NCI-H2196 (cell line): ENCODE results near the gene PDE1A.

ENCODE experiments used
- DNase-seq: peaks from one replicate; lab custom pipeline; 2025; ENCODE audit not compliant: unreplicated experiment; lab: John Stamatoyannopoulos, UW

Gene PDE1A

GRCh38 chr2:182220335-182220734 lies 206.5 kb downstream of the PDE1A start:
- no peak for DNase-seq

- no peak for DNase-seq
These were observed 216.2 kb downstream of the PDE1A start for GRCh38 chr2:182210669-182211068.

- no peak for DNase-seq
These were observed 218.4 kb downstream of the PDE1A start for GRCh38 chr2:182208421-182208820.

GRCh38 chr2:182207049-182207746 lies 219.6 kb downstream of the PDE1A start:
- no peak for DNase-seq

GRCh38 chr2:182197529-182197928 lies 229.3 kb downstream of the PDE1A start:
- no peak for DNase-seq

GRCh38 chr2:182193291-182193690 lies 233.5 kb downstream of the PDE1A start:
- no peak for DNase-seq

- no peak for DNase-seq
These were observed 235.8 kb downstream of the PDE1A start for GRCh38 chr2:182191061-182191460.

- DNase-seq: no peak
These were observed 239.7 kb downstream of the PDE1A start for GRCh38 chr2:182187130-182187529.

GRCh38 chr2:182186132-182186735 lies 240.6 kb downstream of the PDE1A start:
- DNase-seq: peak; percentile 75

- no peak for DNase-seq
These were observed 244.4 kb downstream of the PDE1A start for GRCh38 chr2:182182436-182182835.

GRCh38 chr2:182181381-182181780 lies 245.5 kb downstream of the PDE1A start:
- DNase-seq: no peak

GRCh38 chr2:182179176-182179575 lies 247.7 kb downstream of the PDE1A start:
- DNase-seq: no peak

- no peak for DNase-seq
These were observed 252.8 kb downstream of the PDE1A start for GRCh38 chr2:182173944-182174622.

- DNase-seq: no peak
These were observed 256.5 kb downstream of the PDE1A start for GRCh38 chr2:182170341-182170740.

- DNase-seq: no peak
These were observed 259.0 kb downstream of the PDE1A start for GRCh38 chr2:182167882-182168281.

GRCh38 chr2:182166841-182167240 lies 260.0 kb downstream of the PDE1A start:
- no peak for DNase-seq

GRCh38 chr2:182166406-182166805 lies 260.4 kb downstream of the PDE1A start:
- DNase-seq: no peak

- no peak for DNase-seq
These were observed 261.6 kb downstream of the PDE1A start for GRCh38 chr2:182165202-182165601.

GRCh38 chr2:182164686-182165085 lies 262.1 kb downstream of the PDE1A start:
- DNase-seq: no peak

- DNase-seq: no peak
These were observed 263.0 kb downstream of the PDE1A start for GRCh38 chr2:182163878-182164277.

- DNase-seq: no peak
These were observed 278.5 kb downstream of the PDE1A start for GRCh38 chr2:182148344-182148743.

- no peak for DNase-seq
These were observed 282.1 kb downstream of the PDE1A start for GRCh38 chr2:182144776-182145165.
